AG04450 (cell line): ENCODE data around the gene FGF6. TPM values are rescaled to one million over a fixed set of nuclear protein-coding genes. Genes with fewer than 3 reads are reported as not detected.

ENCODE experiments used
- CTCF ChIA-PET: fragments of 300-600, 350-600 bp; formaldehyde crosslinking; extraction: SDS; loops from one replicate; lab custom pipeline; 2022; ENCODE audit warnings: antibody characterized with exemption, inconsistent platforms; lab: Charles Lee
- POLR2A ChIA-PET: fragments of 350-600 bp; formaldehyde crosslinking; extraction: SDS; loops from one replicate; lab custom pipeline; 2021; ENCODE audit warnings: antibody characterized with exemption, inconsistent platforms; lab: Yijun Ruan, JAX
- DNase-seq: peaks from one replicate; pipeline ENCODE4 v3.0.0-alpha.2; 2011; ENCODE audit warnings: low read depth, low spot score
- H3K27ac ChIP-seq: one replicate; pipeline ENCODE4 v1.5.1; 2012; ENCODE audit warnings: low read depth, low read length, control low read depth
- H3K27me3 ChIP-seq: one replicate; pipeline ENCODE4 v1.6.0; 2012; ENCODE audit warnings: low read length; ENCODE audit not compliant: control insufficient read depth, insufficient read depth
- H3K4me3 ChIP-seq: 2 replicates; pipeline ENCODE4 v1.5.1; 2011; ENCODE audit warnings: mild to moderate bottlenecking, low read depth, low read length, control low read depth
- H3K9me3 ChIP-seq: 2 replicates; pipeline ENCODE4 v1.5.1; 2012; ENCODE audit warnings: low read length; ENCODE audit not compliant: control insufficient read depth, insufficient read depth
- polyA plus RNA-seq: library from polyadenylated mRNA; depleted of rRNA; stranded (reverse); fragments of >200 nt; gene quantifications from 2 replicates; pipeline ENCODE4 v1.2.3, GENCODE V29; 2011; rRNA removed
- TF ChIP-seq, protein P1 (sequence below): IDR thresholded peaks from 2 replicates; pipeline ENCODE4 v1.5.1; 2011; ENCODE audit warnings: low read depth, low read length, control low read depth, inconsistent platforms

The FGF6 gene
- polyA plus RNA-seq, 1 experiment: not detected

DNA sequence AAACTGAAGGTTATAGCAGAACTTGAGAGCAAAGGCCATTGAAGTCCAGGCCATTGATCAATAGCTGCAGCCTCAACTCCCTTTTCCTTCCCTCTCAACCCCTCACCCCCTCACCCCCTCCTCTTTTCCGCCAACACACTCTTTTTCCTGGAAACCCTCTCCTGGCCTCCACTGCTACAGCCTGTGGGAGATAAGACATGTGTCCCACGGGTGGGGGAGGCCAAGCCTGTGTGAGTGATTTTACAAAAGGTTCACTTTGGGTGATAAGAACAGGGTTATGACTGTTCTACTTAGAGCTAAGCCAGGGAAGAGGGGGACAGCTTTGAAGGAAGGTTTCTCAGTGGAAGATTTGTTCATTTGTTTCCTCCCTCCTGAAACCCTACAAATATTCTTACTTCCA lies 57.0 kb downstream of the FGF6 start:
- no peak for DNase-seq
- H3K27me3 ChIP-seq: peaks cover 2% of the 10 kb centered on the region
- H3K4me3 ChIP-seq: no peak overlapping the region
- CTCF ChIA-PET: no interaction called here
- TF ChIP-seq, protein P1, sequence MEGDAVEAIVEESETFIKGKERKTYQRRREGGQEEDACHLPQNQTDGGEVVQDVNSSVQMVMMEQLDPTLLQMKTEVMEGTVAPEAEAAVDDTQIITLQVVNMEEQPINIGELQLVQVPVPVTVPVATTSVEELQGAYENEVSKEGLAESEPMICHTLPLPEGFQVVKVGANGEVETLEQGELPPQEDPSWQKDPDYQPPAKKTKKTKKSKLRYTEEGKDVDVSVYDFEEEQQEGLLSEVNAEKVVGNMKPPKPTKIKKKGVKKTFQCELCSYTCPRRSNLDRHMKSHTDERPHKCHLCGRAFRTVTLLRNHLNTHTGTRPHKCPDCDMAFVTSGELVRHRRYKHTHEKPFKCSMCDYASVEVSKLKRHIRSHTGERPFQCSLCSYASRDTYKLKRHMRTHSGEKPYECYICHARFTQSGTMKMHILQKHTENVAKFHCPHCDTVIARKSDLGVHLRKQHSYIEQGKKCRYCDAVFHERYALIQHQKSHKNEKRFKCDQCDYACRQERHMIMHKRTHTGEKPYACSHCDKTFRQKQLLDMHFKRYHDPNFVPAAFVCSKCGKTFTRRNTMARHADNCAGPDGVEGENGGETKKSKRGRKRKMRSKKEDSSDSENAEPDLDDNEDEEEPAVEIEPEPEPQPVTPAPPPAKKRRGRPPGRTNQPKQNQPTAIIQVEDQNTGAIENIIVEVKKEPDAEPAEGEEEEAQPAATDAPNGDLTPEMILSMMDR: no peak
- no peak overlapping the region for H3K27ac ChIP-seq
- H3K9me3 ChIP-seq: no peaks in the 10 kb centered on the region
- POLR2A ChIA-PET: no interaction called here

DNA sequence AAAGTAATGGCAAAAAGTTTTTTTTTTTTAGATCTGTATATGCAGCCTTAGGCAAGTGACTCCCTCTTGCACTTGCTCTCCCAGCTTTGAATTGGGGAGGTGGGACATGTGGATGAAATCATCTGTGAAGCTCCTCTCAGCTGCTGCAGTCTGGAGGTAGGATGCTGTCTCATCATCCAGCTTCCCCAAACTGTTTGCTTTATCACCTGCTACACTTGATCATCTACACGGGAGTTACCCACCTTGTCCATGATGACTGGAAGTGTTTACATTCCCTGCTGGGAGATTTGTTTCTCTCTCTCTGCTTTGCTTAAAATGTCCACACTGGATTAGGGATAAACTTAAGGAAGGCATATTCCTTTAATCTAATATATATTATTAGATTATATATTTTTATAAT lies 57.6 kb downstream of the FGF6 start:
- DNase-seq: no peak
- Histone ChIP-seq H3K27ac (no peak overlapping the region), H3K4me3 (no peak overlapping the region), H3K9me3 (no peaks in the 10 kb centered on the region), H3K27me3 (peaks cover 2% of the 10 kb centered on the region)
- ChIA-PET CTCF (no interaction called here), POLR2A (no interaction called here)
- TF ChIP-seq, protein P1: no peak

DNA sequence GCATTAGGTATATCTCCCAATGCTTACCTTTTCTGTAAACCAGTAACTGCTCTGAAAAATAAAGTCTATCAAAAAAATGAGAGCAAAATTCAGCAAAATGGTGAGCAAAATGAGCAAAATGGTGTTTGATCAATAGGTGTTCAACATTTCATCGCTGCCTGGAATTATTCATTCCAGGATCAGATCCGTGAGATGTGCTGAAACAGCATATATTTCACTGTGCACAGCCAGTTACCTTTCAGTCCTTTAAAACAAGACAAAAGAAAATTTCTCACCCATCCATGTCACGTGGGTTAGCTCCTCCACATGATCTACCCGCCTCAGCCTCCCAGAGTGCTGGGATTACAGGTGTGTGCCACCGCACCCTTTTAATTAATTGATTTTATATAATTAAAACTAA lies 58.0 kb downstream of the FGF6 start:
- Histone ChIP-seq H3K9me3 (no peaks in the 10 kb centered on the region), H3K27ac (no peak overlapping the region), H3K4me3 (no peak overlapping the region), H3K27me3 (peaks cover 2% of the 10 kb centered on the region)
- ChIA-PET CTCF (no interaction called here), POLR2A (no interaction called here)
- no peak for DNase-seq
- TF ChIP-seq, protein P1: no peak

DNA sequence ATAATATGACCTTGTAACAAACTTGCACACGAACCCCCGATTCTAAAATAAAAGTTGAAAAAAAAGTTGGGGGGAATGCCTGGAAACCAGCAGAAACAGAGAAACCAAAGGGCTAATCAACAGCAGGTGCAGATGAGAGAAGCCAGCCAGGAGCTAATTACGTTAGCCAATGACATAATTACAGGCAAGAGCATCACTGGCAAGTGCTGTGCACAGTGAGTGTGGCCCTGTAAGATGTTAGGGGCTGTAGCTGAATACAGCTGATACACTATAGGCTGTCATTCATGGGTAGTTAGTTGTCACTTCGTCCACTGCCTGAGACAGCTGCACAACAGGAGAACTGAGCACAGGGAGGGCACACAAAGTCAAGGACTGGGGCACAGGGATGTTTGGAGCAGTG lies 58.8 kb downstream of the FGF6 start:
- no peak for DNase-seq
- ChIA-PET POLR2A (no interaction called here), CTCF (no interaction called here)
- Histone ChIP-seq H3K9me3 (no peaks in the 10 kb centered on the region), H3K27ac (no peak overlapping the region), H3K4me3 (no peak overlapping the region), H3K27me3 (no peaks in the 10 kb centered on the region)
- TF ChIP-seq, protein P1: no peak

Other genes with a start within 250 kb of the FGF6 start
- 3.6 and 4.2 TPM in 2 replicates for gene CCND2, start 172.1 kb downstream of the FGF6 start, polyA plus RNA-seq
- 24.5 and 28.8 TPM in 2 replicates for gene TIGAR, start 124.6 kb downstream of the FGF6 start, polyA plus RNA-seq
- not detected in 2 replicates for gene FGF23, start 66.1 kb downstream of the FGF6 start, polyA plus RNA-seq
- gene RAD51AP1, start 93.1 kb upstream of the FGF6 start, polyA plus RNA-seq: 4.3 and 8.2 TPM in 2 replicates
- 71.9 and 79.2 TPM in 2 replicates for gene DYRK4, start 116.4 kb upstream of the FGF6 start, polyA plus RNA-seq
- 0.29 and 0.73 TPM in 2 replicates for gene AKAP3, start 203.2 kb upstream of the FGF6 start, polyA plus RNA-seq
- gene NDUFA9, start 203.3 kb upstream of the FGF6 start, polyA plus RNA-seq: 81.5 and 83.1 TPM in 2 replicates